ENCODE results near the gene FAM149A. TPM values are rescaled to one million over a fixed set of nuclear protein-coding genes. Genes with fewer than 3 reads are reported as not detected.

Gene FAM149A
- total RNA-seq, 2 donors from 2014 or later, result 10.1 to 16.5 TPM

DNA sequence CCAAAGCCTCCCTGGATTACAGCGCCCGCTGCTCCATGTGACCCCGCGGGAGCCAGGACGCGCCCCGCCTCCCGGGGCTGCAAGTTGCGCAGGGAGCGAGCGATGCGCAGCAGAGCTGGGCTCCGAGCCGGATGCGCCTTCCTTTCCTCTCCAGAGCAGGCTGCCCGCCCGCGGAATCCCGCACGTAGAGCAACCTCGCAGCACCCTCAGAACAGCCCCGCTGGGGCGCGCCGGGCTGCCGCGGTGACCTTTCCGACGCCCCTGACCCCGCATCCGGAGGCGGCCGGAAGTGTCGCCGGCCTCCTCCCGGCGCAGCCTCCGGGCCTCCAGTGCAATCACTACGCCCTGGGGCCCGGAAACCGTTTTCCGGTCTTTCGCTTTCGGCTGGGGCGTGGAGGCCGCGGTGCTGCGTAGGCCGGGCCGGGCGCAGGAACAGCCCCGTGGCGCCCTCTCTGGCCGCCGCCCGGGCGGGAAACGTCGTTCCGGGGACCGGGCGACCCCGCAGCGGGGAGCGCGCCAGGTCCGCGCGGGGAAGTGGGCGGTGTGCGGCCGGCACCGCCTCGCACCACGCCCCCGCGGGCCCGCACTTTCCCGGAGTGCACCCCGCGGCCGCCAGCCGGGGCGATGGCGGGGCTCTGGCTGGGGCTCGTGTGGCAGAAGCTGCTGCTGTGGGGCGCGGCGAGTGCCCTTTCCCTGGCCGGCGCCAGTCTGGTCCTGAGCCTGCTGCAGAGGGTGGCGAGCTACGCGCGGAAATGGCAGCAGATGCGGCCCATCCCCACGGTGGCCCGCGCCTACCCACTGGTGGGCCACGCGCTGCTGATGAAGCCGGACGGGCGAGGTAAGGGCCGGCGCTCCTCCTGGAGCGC lies 86.9 kb downstream of the FAM149A start, which contains the start of gene CYP4V2:
Gene CYP4V2 (plus strand): TSS at position 368 of the 866 bp plus-strand sequence. CDS start 257 bp downstream, at position 625.
- intact Hi-C loops (cut with DNase I), result loop anchor here in 1 of 2 donors (10.0 kb wide), 1 partner anchor 1817 kb away; no protein-coding TSS in a partner anchor
- DNase-seq (ENCODE audit: low spot score), result peak; percentile 95

GRCh38 chr4:186192066-186192612 lies 87.6 kb downstream of the FAM149A start:
- intact Hi-C loops (cut with DNase I), result loop anchor here in 1 of 2 donors (10.0 kb wide), 1 partner anchor 1817 kb away; no protein-coding TSS in a partner anchor
- DNase-seq (ENCODE audit: low spot score), result no peak

- no peak for DNase-seq (ENCODE audit: low spot score)
- intact Hi-C loops (cut with DNase I), result loop anchor here in 1 of 2 donors (10.0 kb wide), 1 partner anchor 1819 kb away; no protein-coding TSS in a partner anchor
Observed at GRCh38 chr4:186193851-186194250, 89.3 kb downstream of the FAM149A start.

DNA sequence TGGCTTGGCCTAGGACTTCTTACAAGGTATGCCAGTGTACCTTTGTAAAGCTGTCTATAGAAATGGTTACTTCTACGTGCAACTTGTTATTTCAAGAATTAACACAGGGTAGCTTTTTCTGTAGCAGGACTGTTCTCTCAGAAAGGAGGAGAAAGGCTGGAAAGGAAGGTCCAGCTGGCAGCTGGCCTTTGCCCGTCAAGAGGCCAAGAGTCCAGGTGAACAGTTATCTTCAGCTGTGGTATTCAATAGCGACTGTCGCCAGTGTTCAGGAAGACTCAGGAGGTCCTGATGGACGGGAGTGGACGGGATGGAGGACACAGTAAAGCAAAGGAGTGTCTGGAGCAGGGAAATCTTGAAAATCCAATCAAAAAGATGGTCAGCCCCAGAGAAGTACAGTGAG lies 91.6 kb downstream of the FAM149A start:
- no peak for DNase-seq (ENCODE audit: low spot score)
- intact Hi-C loops (cut with DNase I), result loop anchor here in 1 of 2 donors (1.0 to 10.0 kb wide), 2 partner anchors 36 to 1821 kb away; no protein-coding TSS in a partner anchor

- no peak for DNase-seq (ENCODE audit: low spot score)
- intact Hi-C loops (cut with DNase I), result no loop called here
Observed at GRCh38 chr4:186200516-186200915, 96.0 kb downstream of the FAM149A start.

DNA sequence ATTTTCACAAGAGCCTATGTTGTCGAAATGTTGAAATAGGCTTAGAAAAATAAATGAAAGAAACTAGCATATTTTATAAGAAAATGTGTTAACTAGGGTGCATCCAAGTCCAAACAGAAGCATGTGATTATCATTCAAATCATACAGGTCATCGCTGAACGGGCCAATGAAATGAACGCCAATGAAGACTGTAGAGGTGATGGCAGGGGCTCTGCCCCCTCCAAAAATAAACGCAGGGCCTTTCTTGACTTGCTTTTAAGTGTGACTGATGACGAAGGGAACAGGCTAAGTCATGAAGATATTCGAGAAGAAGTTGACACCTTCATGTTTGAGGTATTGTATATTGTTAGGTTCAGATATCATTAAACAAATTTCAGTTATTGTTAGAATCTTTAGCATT lies 96.5 kb downstream of the FAM149A start:
- no peak for DNase-seq (ENCODE audit: low spot score)
- intact Hi-C loops (cut with DNase I), result no loop called here

- intact Hi-C loops (cut with DNase I), result no loop called here
Observed at GRCh38 chr4:186201535-186202230, 97.2 kb downstream of the FAM149A start.

GRCh38 chr4:186202490-186203140 lies 98.1 kb downstream of the FAM149A start:
- no peak for DNase-seq (ENCODE audit: low spot score)

More at GRCh38 chr4:186201535-186202230, 97.2 kb downstream of the FAM149A start:
- no peak for DNase-seq (ENCODE audit: low spot score)

DNA sequence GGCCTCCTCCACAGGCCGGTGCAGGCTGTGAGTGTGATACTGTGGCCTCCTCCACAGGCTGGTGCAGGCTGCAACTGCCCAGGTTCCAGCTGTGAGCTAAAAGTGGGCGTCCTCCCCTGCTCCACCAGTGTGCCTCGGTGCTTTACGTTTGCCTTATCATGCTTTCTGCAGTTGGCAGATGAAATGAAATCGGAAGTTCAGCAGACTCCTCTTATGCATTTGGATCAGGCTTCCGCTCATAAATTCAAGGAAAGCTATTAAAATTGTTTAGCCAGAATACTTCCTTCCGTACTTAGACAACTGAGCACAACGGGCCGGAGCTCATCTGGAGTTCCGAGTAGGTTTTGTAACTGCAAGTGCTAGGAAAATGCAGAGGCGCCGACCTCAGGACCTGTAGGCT lies 98.9 kb downstream of the FAM149A start:
- no peak for DNase-seq (ENCODE audit: low spot score)
- intact Hi-C loops (cut with DNase I), result no loop called here

More at GRCh38 chr4:186202490-186203140, 98.1 kb downstream of the FAM149A start:
- intact Hi-C loops (cut with DNase I), result no loop called here

DNA sequence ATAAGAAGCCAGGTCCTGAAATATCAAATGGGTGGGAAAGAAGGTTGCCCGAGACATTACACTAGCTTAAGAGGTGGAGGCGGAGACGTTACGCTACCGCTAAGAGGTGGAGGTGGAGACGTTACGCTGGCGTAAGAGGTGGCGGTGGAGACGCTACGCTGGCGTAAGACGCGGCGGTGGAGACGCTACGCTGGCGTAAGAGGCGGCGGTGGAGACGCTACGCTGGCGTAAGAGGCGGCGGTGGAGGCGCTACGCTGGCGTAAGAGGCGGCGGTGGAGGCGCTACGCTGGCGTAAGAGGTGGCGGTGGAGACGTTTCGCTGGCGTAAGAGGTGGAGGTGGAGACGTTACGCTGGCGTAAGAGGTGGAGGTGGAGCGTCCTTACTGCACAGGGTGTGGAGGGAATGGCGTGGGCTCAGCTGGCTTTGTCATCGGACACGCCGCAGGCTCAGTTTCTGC lies 99.6 kb downstream of the FAM149A start:
- DNase-seq (ENCODE audit: low spot score), result no peak
- intact Hi-C loops (cut with DNase I), result no loop called here

DNA sequence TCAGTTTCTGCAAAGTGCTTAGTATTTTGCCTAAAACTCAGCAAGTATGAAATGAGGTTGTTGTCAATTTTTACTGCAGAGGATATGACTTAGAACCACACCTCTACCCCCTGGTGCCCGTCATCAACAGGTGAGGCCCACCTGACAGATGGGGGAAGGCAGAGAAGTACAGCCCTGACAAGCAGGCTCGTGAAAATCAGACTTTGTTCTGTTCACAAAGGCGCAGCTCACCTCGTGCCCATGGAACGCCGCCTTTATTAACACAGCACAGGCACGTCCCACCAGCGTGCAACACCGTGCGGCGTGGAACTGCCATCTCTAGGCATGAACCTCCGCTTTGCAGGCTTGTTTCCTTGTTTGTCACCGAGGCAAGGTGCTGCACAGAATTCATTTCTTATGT lies 100.2 kb downstream of the FAM149A start:
- no peak for DNase-seq (ENCODE audit: low spot score)
- intact Hi-C loops (cut with DNase I), result no loop called here

GRCh38 chr4:186205156-186205555 lies 100.7 kb downstream of the FAM149A start:
- intact Hi-C loops (cut with DNase I), result no loop called here
- DNase-seq (ENCODE audit: low spot score), result no peak

DNA sequence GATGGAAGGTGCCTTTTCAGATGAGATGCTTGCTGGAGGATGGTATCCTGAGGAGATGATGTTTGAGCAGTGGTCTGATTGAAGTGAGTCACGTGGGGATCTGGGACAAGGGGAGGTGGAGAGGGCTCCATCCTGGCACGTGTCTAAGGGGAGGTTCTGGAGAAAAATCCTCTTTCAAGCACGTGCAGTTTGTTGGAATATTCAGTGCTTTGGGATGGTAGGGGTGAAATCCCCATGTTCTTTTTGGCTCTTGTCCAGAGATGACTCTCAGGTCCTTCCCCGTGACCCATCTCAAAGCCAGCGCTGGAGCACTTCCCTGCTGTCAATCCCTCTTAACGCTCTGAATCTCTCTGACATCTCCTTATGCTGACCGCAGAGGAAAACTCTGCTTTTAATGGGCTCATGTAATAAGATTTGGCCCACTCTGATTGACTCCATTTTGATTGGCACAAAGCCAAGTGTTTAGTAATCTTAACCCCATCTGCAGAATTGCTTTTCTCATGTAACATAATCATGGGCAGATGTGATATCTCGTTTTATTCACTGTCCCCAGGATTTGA lies 112.0 kb downstream of the FAM149A start:
- intact Hi-C loops (cut with DNase I), result no loop called here
- DNase-seq (ENCODE audit: low spot score), result no peak

DNA sequence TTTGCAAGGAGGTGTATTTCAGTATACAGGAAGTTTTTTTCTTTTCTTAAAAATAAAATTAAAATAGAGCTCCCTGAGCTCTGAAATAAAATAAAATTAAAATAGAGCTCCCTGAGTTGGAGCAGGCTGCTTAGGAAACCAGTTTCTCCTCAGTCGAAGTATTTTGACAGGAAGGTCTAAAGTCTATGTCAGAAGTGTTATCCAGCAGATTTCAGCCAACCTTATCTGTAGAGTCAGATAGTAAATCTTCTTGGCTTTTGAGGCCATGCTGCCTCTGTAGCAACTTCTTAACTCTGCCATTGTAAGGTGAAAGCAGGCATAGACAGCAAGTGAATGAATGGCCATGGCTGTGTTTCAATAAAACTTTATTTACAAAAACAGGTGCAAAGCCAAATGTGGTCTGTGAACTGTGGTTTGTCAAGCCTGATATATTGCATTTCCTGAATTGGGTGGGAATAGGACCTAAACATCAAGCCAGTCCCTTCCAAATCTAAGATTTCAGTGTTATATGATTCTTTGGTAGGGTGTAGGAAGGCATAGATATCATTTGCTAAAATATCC lies 113.3 kb downstream of the FAM149A start:
- intact Hi-C loops (cut with DNase I), result no loop called here
- no peak for DNase-seq (ENCODE audit: low spot score)

GRCh38 chr4:186221624-186222023 lies 117.1 kb downstream of the FAM149A start:
- no peak for DNase-seq (ENCODE audit: low spot score)
- intact Hi-C loops (cut with DNase I), result no loop called here
